Muscle layer of colon (tissue), 2 donors: ENCODE measurements around the gene SLC35E4.
"Not testable (repeated sequence)": the region's sequence is repeated elsewhere in the genome, so short reads cannot be mapped to it uniquely, and the experiment has no call there.

Experiments used
- H3K27ac ChIP-seq: one replicate; pipeline ENCODE4 v1.7.0; 2013; ENCODE audit warnings: low read depth, mild to moderate bottlenecking, low read length, moderate library complexity
- H3K27me3 ChIP-seq, 2 donors: one replicate each; pipeline ENCODE4 v1.7.0; 2013; ENCODE audit warnings: low read length in 2 of 2, mild to moderate bottlenecking in 2 of 2; ENCODE audit not compliant: insufficient read depth in 2 of 2, control insufficient read depth in 1 of 2
- H3K36me3 ChIP-seq: one replicate; pipeline ENCODE4 v1.7.0; 2013; ENCODE audit warnings: mild to moderate bottlenecking, low read length; ENCODE audit not compliant: insufficient read depth
- H3K4me1 ChIP-seq: one replicate; pipeline ENCODE4 v1.7.0; 2013; ENCODE audit warnings: mild to moderate bottlenecking, low read length; ENCODE audit not compliant: insufficient read depth
- H3K4me3 ChIP-seq, 2 donors: one replicate each; pipeline ENCODE4 v1.7.0; 2013; ENCODE audit warnings: low read length in 2 of 2, low read depth in 1 of 2, mild to moderate bottlenecking in 1 of 2, moderate library complexity in 1 of 2
- H3K9ac ChIP-seq: one replicate; pipeline ENCODE4 v1.7.0; 2013; ENCODE audit warnings: low read length
- H3K9me3 ChIP-seq: one replicate; pipeline ENCODE4 v1.7.0; 2013; ENCODE audit warnings: mild to moderate bottlenecking, low read length
- donor health status: abdominal sarcoma.
- donor health status: Adenocarcinoma of cecum.

The SLC35E4 gene, protein sequence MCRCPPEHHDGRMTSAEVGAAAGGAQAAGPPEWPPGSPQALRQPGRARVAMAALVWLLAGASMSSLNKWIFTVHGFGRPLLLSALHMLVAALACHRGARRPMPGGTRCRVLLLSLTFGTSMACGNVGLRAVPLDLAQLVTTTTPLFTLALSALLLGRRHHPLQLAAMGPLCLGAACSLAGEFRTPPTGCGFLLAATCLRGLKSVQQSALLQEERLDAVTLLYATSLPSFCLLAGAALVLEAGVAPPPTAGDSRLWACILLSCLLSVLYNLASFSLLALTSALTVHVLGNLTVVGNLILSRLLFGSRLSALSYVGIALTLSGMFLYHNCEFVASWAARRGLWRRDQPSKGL

DNA sequence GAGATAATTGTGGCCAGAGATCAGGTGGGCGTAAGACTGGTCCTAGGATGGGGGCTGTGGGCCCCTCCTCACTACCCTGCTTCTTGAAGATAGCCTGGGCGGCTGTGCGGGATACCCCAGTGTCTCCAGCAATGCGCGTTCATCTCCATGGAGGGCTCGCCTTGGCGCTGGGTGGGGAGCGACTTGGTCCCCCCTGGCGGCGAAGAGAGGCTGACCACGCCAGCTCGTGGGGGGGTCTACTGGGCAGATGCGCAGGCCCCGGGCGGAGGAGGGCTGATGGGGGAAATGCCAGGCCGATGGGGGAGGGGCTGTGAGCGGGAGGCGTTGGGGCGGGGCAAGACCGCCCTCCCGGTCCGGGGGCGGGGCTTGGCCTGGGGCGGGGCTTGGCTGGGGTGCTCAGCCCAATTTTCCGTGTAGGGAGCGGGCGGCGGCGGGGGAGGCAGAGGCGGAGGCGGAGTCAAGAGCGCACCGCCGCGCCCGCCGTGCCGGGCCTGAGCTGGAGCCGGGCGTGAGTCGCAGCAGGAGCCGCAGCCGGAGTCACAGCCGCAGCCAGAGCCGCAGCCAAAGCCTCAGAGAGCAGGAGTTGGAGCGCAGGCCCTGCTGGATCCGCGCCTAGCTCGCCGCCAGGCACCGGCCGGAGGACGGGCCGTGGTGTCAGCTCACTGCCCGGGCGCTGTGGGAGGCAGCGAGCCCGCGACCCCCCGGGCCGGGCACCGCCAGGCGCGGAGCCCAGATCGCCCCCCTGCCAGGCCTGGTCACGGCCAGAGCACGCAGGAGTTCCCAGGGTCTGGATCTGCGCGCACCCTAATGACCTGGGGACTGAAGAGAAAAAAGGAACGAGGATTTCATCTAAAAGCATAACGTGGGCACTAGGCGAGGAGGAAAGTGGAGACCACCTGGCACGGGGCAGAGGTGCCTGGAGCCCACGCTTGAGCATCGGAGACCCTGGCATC lies at the start of gene SLC35E4:
TSS of gene SLC35E4 (plus strand) at position 509 of the 953 bp plus-strand sequence. CDS start 670 bp downstream, outside the sequence.
- peak within 1 kb of the TSS; percentile 93 to 94 for H3K4me3 ChIP-seq
- peaks cover 26% of the 10 kb centered on the region for H3K4me1 ChIP-seq
- H3K27ac ChIP-seq, result peak within 1 kb of the TSS; percentile 94
- no peaks in the 10 kb centered on the region for H3K9me3 ChIP-seq
- no peaks in the 10 kb centered on the region for H3K27me3 ChIP-seq
- peak within 1 kb of the TSS; percentile 76 for H3K9ac ChIP-seq
- no peaks in the 10 kb centered on the region for H3K36me3 ChIP-seq

DNA sequence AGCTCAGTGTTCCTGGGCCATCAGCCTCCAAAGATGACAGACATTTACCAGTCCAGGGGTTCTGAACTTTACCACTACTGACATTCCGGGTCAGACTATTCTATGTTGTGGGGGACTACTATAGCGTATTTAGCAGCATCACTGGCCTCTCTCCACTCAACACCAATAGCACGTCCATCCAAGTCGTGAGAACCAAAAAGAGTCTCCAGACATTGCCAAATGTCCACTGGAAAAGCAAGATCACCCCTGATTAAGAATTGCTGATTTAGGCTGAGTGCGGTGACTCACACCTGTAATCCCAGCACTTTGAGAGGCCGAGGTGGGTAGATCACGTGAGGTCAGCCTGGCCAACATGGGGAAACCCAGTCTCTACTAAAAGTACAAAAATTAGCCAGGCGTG lies 49.2 kb upstream of the SLC35E4 start:
- Histone ChIP-seq H3K36me3 (peaks cover 80% of the 10 kb centered on the region), H3K9ac (no peak overlapping the region), H3K27ac (no peak overlapping the region), H3K9me3 (no peaks in the 10 kb centered on the region), H3K27me3 (no peaks in the 10 kb centered on the region), H3K4me1 (peaks cover 17% of the 10 kb centered on the region), H3K4me3 (no peak overlapping the region)

DNA sequence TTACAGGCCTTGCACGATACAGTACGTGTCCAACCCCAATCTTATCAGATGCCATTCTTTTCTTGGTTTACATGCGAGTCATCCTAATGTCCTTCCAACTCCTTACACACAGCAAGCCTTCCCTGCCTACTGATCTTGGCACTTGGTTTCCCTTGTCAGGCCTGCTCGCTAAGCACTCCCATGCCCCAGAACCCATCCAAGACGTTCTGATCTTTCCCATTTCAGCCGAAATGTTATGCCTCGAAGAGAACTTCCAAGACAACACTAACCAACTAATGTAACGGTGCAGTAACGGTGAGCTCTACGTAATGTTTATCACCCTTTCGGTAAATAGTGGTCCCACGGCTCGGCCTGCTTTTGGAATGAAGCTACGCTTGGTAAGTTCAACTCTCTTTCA lies 44.4 kb upstream of the SLC35E4 start:
- Histone ChIP-seq H3K4me1 (peaks cover 17% of the 10 kb centered on the region), H3K9me3 (no peaks in the 10 kb centered on the region), H3K36me3 (peaks cover 35% of the 10 kb centered on the region), H3K4me3 (peak overlapping the region; percentile 53 to 99), H3K27me3 (no peaks in the 10 kb centered on the region), H3K27ac (peak overlapping the region; percentile 10), H3K9ac (peak overlapping the region; percentile 77)

DNA sequence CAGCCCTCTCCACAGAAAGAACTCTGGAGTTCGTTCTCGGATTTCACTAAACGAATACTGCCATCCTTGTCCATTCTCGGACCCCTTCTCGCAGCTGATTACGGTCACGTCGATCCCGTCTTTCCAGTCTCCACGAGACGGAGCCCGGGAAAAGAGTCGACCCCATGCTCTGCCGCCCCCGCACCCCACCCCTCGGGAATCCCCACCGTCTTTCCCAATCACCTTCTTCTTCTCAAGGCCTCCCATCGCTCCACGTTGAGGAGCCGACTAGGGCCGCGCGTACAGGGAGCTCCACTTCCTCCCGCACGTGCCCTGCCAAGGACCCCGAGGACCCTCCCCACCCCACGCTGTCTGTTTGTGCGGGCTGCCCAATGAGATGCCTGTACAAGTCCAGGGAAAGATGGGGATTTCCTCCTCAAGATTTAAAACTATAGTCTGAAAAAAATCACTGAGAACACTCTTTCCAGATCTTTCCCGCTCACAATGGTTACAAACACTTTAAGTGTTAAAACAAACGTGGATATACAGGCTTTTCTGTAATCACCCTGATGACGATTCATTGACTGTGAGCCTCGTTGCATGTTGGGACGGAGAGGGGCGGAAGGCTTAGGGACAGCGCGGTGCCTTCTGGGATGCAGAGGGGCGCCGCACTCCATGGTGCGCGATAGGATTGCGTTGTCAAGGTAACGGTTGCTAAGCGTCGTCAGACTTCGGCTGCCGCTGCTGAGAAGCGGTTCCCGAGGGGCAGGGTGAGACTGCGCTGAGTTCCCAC lies 43.8 kb upstream of the SLC35E4 start, which contains the start of gene PES1:
TSS of gene PES1 (minus strand) at position 323 of the 772 bp plus-strand sequence. CDS start at position 246, 77 bp downstream.
- Histone ChIP-seq H3K27ac (peak within 1 kb of the TSS; percentile 24), H3K4me3 (peak within 1 kb of the TSS; percentile 53 to 99), H3K27me3 (no peaks in the 10 kb centered on the region), H3K36me3 (peaks cover 29% of the 10 kb centered on the region), H3K9me3 (no peaks in the 10 kb centered on the region), H3K9ac (peak within 1 kb of the TSS; percentile 77), H3K4me1 (peaks cover 17% of the 10 kb centered on the region)

DNA sequence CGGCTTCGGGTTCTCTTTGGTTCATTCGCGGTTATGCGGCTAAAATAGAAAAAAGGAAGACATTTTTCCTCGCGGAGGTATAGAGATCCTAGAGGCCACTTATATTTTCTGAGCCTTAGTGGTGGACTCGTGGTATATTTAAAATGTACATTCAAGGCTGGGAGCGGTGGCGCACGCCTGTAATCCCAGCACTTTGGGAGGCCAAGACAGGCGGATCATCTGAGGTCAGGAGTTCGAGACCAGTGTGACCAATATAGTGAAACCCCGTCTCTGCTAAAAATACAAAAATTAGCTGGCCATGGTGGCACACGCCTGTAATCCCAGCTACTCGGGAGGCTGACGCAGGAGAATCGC lies 43.2 kb upstream of the SLC35E4 start:
- not testable (repeated sequence) for H3K9ac ChIP-seq, H3K9me3 ChIP-seq, H3K27ac ChIP-seq, H3K27me3 ChIP-seq
- Histone ChIP-seq H3K4me3 (peak overlapping the region; percentile 40 to 99), H3K36me3 (peaks cover 24% of the 10 kb centered on the region), H3K4me1 (peaks cover 17% of the 10 kb centered on the region)

DNA sequence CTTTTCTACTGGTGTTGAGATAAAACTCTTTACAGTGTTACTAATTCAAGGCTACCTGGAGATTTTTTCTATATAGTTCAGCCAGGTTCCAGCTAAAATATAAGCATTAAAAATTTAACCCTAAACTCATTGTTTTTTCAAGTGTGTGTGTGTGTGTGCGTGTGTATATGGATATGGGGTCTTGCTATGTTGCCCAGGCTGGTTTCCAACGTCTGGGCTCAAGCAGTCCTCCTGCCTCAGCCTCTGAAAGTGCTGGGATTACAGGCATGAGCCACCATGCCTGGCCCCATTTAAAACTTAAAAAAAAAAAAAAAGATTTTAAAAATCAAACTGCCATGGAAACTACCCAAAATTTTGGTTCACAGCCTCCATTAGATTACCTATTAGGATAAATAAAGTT lies 39.4 kb upstream of the SLC35E4 start:
- H3K4me1 ChIP-seq, result peaks cover 1% of the 10 kb centered on the region
- H3K27ac ChIP-seq, result no peak overlapping the region
- no peaks in the 10 kb centered on the region for H3K36me3 ChIP-seq
- no peaks in the 10 kb centered on the region for H3K9me3 ChIP-seq
- no peak overlapping the region for H3K4me3 ChIP-seq
- H3K27me3 ChIP-seq, result no peaks in the 10 kb centered on the region
- no peak overlapping the region for H3K9ac ChIP-seq

DNA sequence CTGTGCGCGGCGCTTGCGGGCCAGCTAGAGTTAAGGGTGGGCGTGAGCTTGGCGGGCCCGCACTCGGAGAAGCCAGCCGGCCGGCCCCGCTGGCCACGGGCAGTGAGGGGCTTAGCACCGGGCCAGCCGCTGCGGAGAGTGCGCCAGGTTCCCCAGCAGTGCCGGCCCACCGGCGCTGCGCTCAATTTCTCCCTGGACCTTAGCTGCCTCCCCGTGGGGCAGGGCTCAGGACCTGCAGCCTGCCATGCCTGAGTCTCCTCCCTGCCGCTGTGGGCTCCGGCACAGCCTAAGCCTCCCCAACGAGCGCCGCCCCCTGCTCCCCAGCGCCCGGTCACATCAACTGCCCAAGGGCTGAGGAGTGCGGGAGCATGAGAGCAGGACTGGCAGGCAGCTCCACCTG lies 38.7 kb upstream of the SLC35E4 start:
- H3K27me3 ChIP-seq, result no peaks in the 10 kb centered on the region
- H3K9ac ChIP-seq, result no peak overlapping the region
- no peak overlapping the region for H3K27ac ChIP-seq

DNA sequence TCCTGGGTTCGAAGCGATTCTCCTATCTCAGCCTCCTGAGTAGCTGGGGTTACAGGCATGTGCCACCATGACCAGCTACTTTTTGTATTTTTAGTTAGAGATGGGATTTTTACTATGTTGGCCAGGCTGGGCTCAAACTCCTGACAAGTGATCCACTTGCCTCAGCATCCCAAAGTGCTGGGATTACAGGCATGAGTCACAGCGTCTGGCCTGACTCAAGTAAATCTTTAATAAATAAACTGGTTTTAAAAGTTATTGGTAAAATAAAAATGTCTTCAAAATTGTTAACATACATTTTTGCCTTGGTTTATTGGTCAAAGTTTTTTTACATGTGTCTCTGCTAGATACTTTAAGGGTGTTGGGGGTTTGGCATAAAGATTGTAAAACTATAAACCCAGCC lies 36.6 kb upstream of the SLC35E4 start:
- no peak overlapping the region for H3K4me3 ChIP-seq
- H3K4me1 ChIP-seq, result no peaks in the 10 kb centered on the region
- H3K9ac ChIP-seq, result no peak overlapping the region
- no peaks in the 10 kb centered on the region for H3K9me3 ChIP-seq
- H3K27me3 ChIP-seq, result no peaks in the 10 kb centered on the region
- H3K36me3 ChIP-seq, result no peaks in the 10 kb centered on the region
- H3K27ac ChIP-seq, result no peak overlapping the region

More for the DNA sequence above, 38.7 kb upstream of the SLC35E4 start:
- no peaks in the 10 kb centered on the region for H3K4me1 ChIP-seq
- no peak overlapping the region for H3K4me3 ChIP-seq
- H3K9me3 ChIP-seq, result no peaks in the 10 kb centered on the region
- no peaks in the 10 kb centered on the region for H3K36me3 ChIP-seq

DNA sequence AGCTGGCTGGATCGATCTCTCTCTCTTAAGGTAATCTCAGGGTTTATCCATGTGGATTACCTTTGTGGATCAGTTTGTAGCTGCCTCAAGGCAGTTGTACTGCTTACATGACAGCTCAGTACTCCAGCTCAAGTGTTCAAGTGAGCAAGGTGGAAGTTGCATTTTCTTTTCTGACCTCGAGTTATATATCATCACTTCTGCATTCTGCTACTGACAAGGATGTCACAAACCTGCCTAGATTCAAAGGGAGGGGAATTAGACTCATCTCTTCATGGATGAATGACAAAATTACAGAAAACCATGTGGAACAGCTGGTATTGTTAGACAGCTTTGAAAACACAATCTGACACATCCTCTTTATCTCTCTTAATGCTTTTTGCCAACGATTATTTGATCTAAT lies 34.7 kb upstream of the SLC35E4 start:
- Histone ChIP-seq H3K9ac (no peak overlapping the region), H3K4me1 (peaks cover 9% of the 10 kb centered on the region), H3K36me3 (no peaks in the 10 kb centered on the region), H3K27ac (no peak overlapping the region), H3K9me3 (no peaks in the 10 kb centered on the region), H3K4me3 (no peak overlapping the region), H3K27me3 (no peaks in the 10 kb centered on the region)

DNA sequence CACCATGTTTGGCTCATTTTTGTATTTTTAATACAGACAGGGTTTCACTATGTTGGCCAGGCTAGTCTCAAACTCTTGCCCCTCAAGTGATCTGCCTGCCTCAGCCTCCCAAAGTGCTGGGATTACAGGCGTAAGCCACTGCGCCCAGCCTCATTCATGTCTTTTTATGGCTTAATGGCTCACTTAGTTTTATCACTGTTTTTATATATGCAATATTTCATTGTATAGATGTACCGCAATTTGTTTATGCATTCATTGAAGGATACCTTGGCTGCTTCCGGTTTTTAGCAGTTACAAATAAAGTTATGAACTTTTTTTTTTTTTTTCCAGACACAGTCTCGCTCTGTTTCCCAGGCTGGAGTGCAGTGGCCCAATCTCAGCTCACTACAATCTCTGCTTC lies 34.1 kb upstream of the SLC35E4 start:
- Histone ChIP-seq H3K9ac (no peak overlapping the region), H3K4me1 (peaks cover 10% of the 10 kb centered on the region), H3K9me3 (no peaks in the 10 kb centered on the region), H3K36me3 (no peaks in the 10 kb centered on the region), H3K4me3 (no peak overlapping the region), H3K27ac (no peak overlapping the region), H3K27me3 (no peaks in the 10 kb centered on the region)

DNA sequence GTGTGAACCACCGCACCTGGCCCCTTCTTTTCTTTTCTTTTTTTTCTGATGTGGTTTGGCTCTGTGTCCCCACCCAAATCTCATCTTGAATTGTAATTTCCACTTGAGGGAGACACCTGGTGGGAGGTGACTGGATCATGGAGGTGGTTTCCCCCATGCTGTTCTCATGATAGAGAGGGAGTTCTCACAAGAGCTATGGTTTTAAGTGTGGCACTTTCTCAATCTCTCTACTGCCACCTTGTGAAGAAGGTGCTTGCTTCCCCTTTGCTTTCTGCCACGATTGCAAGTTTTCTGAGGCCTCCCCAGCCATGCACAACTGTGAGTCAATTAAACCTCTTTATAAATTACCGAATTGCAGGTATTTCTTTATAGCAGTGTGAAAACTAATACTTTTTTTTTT lies 33.5 kb upstream of the SLC35E4 start:
- H3K27me3 ChIP-seq, result no peaks in the 10 kb centered on the region
- no peak overlapping the region for H3K27ac ChIP-seq
- H3K9ac ChIP-seq, result no peak overlapping the region
- no peaks in the 10 kb centered on the region for H3K36me3 ChIP-seq
- H3K9me3 ChIP-seq, result no peaks in the 10 kb centered on the region
- peaks cover 10% of the 10 kb centered on the region for H3K4me1 ChIP-seq
- no peak overlapping the region for H3K4me3 ChIP-seq
